Renal cortical epithelial cell (primary cell): ENCODE measurements around the gene PLCB3. TPM values are rescaled to one million over a fixed set of nuclear protein-coding genes. Genes with fewer than 3 reads are reported as not detected.
A peak's percentile ranks its signal among the peaks of the same experiment; 100 is the strongest.

Experiments
- DNase-seq: peaks from one replicate; pipeline ENCODE4 v3.0.0-alpha.2; 2011; ENCODE audit warnings: low read depth
- total RNA-seq: library from RNA; depleted of rRNA; stranded (reverse); fragments of >200 nt; gene quantifications from 2 replicates; pipeline ENCODE4 v1.2.3, GENCODE V29; 2014

The PLCB3 gene
- total RNA-seq, 1 donor from 2014 or later = 29.7 TPM

DNA sequence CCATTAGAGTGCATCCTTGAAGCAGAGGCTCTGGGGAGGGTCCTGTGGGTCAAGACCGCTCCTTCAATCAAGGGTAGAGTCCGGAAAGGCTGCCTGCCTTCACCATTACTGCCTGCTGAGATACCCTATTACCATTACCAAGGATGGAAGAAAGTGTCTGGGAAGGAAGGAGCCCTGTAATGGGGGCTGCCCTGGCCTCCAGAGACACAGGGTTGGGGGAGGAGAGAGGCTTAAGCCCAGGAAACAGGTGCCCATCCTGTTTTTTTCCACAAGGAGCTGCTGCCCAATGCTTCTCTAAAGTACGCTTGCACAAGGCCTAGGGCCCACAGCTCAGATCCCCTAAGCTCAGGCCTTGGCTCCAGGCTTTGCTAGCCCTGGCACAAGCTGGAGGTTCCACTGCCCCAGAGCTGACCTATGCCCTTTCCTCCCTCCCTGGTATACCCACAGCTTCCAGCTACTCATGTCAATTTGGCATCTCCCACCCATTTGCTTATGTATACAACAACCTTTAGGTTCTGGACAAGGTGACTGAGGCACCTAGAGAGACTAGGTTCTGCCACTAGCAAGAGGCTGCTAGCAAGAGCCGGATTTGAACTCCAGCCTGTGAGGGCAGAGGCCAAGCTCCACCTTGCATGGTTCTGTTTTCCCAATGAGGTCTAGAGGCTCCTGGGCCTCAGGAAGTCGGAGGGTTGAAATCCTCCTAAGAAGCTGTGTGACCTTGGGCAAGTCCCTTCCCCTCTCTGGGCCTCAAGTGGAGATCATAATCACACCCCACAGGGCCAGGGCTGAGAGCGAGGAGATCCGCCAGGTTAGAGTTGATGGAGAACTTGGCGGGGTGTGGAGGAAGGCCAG, 1.5 kb upstream of the PLCB3 start:
- no peak for DNase-seq

DNA sequence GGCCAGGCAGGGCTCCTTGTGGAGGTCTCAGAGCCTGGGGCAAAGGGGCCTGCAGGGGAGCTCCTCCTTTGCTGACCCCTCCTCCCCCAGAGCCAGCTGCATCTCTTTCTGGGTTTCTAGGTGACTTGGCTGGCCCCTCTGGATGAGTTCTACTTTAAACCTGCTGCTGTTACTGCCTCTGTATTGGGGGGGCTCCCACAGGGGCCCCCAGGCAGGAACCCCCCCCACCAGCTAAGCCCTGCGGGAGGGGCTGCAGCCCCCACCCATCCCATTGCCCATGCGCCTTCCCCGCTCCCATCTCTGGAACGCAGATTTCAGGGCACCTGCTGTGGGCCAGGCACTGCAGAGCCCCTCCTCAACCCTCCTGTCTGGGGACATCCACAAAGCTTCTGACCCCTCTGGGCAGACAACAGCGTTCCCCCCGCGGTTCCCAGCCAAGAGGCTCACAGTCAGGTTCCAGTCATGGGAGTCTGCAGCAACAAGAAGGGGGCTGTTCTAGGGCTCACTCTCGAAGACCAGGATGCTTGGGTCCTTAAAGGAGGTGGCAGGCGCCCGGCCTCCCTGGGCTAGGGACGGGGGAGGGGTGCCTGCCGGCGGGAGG, 815 bp upstream of the PLCB3 start:
- no peak for DNase-seq

DNA sequence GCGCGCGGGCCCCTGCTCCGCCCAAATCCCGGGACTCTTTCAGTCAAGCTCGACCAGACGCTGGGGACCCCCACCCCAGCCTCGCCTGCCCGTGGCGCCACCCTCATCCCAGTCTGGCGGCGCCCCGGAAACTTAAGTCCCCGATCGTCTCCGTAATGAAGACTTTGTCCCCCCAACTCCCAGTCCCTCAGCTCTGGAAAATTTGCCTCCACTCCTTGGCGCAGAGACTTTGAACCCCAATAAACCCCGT, 348 bp downstream of the PLCB3 start:
- no peak for DNase-seq

DNA sequence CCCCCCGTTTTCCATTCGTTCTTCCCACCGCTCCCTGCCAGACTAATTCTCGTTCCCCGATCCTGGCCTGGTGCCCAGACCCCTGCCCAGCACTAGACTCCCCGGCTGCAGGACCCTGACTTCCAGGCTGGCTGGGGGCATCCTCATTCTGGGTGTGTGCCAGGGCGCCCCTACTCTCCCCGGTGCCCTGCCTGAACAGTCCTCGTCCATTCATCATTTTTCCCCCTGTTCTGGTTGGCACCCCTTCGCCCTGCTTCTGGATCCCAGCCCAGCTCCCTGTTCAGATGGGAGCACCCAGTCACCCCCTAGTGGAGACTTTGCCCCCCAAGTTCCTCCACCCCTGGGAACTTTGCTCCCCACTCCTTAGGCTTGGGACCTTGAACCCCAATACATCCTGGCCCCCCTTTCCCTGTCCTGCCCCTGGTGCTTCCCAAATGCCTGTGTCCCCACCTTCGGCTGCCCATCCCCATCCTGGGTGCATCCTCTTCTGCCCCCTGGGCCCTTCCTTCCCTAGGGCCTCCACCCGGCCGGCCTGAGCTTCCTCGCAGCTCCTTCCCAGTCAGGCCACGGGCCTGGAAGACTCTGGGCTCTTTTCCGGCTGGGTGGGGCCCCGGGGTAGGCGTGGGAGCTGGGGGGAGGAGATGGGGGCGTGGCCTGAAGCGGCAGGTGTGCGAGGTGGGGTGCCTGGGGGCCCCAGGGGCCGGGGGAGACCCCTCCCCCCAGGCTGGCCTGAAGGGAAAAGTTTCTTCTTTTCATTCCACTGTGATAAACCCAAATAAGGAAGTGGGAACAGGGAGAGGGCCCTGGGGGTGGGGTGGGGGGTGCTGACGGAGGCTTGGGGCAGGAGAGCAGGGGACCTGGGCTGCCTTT, 908 bp downstream of the PLCB3 start:
- no peak for DNase-seq

DNA sequence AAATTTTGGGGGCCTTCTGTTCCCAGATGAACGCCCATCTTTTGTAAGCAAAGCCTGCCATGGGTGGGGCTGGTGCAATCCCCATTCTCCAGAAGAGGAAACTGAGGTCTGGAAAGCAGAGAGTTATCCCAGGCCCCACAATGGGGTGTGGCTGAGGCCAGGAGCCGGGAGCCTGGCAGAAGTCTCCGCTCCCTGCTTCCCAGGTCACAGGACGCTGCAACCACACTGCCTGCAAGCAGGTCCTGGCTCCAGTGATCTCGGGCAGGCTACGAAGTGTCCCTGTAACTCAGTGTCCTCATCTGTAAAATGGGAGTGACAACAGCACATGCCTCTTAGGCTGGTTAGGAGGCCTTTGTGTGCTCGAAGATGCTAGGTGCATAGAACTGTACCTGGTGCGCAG, 1.7 kb downstream of the PLCB3 start:
- no peak for DNase-seq

DNA sequence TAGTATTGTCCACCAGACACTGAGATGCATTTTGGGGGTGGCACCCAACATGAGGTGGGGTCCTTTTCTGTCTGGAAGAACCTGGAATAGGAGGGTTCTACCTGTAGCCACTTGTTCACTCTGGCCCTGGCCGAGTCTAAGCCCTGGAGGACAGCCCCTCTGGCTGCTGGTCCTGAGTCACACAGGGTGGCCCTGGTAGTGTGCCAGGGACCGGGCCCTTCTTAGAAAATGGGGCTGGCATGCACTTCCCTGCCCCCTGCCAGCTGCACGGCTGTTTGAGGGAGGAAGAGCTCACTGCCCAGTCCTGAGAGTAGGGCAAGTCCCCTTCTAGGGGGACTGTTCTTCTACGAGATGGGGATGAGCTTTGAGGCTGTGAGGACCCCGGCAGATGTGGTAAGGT, 2.2 kb downstream of the PLCB3 start:
- DNase-seq = no peak

DNA sequence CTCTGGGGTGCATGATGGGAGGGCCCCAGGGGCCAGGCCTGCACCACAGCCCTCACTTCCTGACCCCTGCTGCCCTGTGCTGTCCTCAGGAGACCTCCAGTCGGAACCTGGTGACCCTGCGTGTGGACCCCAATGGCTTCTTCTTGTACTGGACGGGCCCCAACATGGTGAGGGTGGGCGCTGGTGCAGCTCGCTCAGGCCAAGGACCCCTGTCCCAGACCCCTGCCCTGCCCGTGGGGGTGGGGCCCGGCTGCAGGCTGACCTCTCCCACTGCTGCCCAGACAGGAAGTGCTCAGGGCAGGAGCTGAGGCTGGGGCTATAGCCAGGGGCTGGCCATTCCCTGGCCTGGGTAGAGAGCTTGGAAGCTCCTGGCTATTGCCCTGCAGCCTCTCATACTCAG, 3.0 kb downstream of the PLCB3 start:
- no peak for DNase-seq

DNA sequence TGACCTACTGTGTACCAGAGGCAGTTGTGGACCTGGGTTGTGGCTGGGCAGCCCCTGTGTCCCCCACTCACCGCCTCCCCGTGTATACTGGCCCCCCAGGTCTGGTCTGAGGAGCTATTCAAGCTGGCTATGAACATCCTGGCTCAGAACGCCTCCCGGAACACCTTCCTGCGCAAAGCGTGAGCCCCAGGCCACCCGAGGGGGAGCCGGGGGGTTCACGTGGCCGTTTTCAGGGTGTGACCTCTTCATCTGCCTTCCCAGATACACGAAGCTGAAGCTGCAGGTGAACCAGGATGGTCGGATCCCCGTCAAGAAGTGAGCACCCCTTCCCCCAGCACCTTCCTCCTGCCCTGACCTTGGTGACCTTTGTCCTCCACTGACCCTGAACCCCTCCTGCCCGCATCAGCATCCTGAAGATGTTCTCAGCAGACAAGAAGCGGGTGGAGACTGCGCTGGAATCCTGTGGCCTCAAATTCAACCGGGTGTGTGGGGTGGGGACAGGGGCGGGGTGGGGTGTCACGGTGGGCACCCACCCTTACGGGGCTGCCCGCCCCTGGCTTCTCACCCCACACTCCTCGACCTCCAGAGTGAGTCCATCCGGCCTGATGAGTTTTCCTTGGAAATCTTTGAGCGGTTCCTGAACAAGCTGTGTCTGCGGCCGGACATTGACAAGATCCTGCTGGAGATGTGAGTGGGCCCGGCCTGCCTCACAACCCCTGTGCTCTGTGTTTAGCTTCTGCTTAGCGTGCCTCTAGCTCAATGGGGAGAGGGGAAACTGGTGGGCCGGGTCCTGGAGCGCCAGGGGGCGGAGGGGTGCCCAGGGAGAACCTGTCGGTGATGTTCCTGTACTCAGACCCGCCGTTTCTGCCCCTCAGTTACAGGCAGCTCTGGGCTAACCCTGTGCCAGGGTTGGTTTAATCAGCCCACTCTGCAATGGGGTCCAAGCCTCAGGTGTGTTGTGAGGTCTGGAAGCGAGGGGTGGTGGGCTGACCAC, 4.1 kb downstream of the PLCB3 start:
- no peak for DNase-seq

DNA sequence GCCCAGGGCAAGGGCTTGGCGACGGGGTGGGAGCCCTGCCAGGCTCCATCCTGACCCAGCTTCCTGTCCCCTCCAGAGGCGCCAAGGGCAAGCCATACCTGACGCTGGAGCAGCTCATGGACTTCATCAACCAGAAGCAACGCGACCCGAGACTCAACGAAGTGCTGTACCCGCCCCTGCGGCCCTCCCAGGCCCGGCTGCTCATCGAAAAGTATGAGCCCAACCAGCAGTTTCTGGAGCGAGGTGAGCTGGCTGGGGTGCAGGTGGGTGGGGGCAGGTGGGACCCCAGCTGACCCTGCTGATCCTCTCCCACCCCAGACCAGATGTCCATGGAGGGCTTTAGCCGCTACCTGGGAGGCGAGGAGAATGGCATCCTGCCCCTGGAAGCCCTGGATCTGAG, 5.0 kb downstream of the PLCB3 start:
- DNase-seq = no peak

DNA sequence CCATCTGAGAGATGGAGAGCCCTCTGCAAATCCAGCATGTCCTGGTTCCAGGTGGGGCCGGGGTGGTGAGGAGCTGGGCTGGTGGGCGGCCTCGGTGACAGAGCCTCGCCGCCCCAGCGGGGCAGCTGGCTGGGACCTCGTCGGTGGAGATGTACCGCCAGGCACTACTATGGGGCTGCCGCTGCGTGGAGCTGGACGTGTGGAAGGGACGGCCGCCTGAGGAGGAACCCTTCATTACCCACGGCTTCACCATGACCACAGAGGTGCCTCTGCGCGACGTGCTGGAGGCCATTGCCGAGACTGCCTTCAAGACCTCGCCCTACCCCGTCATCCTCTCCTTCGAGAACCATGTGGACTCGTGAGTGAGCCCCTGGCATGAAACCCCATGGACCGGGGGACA, 7.0 kb downstream of the PLCB3 start:
- no peak for DNase-seq

DNA sequence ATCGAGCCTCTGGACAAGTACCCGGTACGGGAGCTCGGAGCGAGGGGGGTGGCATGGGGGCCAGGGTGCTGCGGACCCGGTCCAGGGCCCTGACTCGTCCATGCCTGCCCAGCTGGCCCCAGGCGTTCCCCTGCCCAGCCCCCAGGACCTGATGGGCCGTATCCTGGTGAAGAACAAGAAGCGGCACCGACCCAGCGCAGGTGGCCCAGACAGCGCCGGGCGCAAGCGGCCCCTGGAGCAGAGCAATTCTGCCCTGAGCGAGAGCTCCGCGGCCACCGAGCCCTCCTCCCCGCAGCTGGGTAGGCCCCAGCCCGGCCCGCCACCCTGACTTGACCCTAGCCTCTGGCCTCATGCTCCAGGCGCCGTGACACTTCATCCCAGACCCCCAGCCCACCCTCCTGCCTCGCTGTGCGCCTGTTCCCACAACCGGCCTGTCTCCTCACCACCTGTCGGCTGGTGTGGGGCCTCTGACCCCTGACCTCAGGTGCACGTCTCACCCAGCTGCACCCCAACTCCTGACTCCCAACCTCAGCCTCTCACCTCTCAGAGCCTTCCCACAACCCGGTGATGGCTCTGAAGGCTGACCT, 7.7 kb downstream of the PLCB3 start:
- no peak for DNase-seq

DNA sequence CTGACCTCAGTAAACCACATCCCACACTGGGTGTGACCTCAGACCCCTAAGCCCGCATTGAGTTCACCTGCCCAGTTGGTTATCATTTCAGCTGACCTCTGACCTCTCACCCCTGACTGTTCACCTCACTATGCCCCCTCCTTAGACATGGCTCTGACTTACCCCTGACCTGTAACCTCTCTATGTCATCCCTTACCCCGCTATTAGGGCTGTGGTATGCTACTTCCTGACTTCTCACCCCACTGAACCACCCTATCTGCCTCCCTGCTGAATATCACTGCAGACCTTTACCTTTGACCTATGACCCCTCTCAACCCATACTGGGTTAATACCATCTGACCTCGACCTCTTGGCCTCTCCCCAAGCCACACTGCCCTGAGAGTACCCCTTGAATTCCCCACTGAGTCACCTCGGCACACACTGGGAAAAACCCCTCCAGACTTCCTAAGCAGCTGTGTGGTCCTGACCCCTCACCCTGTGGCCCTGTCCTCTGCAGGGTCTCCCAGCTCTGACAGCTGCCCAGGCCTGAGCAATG, 8.3 kb downstream of the PLCB3 start:
- DNase-seq = no peak

DNA sequence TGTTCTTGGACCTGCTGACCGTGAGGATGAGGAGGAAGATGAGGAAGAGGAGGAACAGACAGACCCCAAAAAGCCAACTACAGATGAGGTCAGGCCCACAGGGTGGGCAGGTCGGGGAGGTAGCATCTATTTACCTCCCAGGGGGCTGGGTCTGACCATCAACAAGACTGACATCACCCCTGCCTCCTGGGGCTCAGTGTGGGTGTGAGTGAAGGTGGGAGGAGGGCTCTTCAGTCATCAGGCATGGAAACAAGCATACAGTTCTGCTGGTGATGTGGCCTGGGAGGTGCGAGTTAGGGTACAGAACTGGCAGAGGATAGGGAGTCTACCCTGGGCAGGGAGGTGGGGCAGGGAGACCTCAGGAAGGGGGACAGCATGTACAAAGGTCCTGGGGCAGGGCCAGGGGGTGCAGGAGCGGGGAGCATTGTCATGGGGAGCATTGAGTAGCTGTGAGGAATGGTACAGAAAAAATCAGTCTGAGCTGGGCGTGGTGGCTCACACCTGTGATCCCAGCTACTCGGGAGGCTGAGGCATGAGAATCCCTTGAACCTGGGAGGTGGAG, 8.9 kb downstream of the PLCB3 start:
- DNase-seq = no peak

DNA sequence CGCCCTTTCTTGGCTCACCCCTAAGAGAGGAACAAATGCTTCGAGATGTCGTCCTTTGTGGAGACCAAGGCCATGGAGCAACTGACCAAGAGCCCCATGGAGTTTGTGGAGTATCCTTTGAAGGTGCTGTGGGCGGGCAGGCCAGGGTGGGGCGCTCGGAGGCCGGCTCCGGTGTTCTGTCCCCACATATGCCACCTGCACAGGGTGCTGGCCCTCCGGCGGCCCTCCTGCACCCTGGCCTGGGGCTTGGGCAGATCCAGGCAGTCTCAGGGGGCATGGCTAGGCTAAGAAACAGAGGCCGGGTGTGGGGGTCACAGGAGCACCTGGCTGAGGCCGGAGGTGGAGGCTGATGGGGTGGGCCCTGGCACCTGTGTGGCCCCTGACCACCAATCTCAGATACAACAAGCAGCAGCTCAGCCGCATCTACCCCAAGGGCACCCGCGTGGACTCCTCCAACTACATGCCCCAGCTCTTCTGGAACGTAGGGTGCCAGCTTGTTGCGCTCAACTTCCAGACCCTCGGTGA, 10.3 kb downstream of the PLCB3 start:
- no peak for DNase-seq

DNA sequence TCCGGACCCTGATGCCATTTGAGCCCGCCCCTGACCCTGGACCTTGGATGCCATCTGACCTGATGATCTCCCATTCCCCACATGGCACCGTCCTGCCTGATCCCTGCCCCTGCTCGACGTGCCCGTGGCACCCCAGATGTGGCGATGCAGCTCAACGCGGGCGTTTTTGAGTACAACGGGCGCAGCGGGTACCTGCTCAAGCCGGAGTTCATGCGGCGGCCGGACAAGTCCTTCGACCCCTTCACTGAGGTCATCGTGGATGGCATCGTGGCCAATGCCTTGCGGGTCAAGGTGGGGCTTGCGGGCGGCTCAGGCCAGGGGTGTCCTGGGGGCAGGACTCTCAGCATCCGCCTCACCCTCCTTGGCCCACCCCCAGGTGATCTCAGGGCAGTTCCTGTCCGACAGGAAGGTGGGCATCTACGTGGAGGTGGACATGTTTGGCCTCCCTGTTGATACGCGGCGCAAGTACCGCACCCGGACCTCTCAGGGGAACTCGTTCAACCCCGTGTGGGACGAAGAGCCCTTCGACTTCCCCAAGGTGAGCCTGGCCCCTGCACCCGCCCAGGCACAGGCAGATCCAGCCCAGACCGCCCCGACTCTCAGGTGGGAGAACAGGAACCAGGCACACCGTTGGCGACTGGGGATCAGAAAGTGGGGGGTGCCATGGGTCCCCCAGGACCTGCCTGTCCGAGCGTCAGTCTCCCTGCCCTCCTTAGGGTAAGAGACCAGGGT, 11.1 kb downstream of the PLCB3 start:
- DNase-seq = no peak

DNA sequence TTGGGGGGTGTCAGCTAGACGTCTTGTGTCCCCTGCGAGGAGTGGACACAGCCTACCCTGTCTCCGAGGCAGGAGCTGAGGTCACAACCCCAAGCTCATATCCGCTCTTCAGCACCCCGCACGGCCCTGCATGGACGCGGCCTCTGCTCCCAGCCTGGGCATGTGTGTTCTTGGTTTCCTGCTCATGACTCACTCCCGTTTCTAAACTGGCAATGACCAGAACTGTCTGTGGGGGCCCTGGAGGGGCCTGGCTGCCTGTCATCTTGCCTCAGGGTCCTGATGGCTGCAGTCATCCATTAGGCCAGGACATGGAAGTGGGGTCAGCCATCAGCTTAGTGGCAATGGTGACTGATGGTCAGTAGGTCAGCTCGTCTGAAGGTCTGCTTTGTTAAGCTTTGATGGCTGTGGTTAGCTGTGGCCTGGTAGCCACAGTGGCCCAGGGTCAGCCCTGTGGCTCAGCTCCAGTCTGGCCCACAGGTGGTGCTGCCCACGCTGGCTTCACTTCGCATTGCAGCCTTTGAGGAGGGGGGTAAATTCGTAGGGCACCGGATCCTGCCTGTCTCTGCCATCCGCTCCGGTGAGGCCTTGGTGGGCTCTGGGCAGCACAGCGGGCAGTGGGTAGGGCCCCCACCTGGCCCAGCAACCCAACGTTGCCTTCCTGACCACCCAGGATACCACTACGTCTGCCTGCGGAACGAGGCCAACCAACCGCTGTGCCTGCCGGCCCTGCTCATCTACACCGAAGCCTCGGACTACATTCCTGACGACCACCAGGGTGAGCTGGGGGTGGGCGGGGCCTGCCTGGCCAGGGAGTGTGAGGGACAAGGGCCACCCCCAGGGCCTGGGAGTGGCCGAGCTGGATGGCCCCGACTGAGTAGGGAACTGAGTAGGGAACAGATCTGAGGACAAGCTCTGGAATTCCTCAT, 12.0 kb downstream of the PLCB3 start:
- DNase-seq = peak; percentile 13

DNA sequence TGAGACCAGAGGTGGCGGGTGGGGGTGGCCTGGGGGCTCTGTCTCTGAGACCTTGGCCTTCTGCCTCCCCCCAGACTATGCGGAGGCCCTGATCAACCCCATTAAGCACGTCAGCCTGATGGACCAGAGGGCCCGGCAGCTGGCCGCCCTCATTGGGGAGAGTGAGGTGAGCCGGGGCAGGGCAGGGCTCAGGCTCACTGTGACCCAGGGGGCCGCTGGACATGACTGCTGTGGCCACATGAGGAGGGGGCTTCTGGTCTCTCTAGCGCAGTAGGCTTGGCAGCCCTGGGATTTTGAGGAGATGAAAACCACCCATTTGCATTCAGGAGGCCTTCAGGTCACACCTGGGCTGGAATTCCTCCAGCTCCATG, 12.6 kb downstream of the PLCB3 start:
- no peak for DNase-seq

DNA sequence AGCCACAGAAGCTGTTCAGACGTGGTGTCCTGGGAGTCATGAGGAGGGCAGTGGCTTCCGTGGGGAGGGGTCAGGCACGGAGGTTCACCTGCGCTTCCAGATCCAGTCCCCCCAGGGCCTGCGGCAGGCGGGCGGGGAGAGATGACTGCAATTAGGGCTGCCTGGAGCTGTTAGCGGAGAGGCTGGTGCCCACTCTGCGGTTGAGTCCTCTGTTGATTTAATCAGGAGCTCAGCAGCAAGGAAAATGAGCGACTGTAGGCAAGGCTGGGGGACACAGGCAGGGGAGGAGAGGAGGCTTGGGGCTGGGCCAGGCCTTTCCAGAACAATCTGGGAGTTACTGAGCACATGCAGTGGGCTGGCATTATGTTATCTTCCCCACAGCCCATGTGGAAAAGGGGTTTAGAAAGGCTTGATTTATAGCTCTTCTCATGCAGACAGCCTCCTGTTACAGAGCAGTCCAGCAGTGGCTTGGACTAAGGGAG, 13.1 kb downstream of the PLCB3 start:
- no peak for DNase-seq
